Adrenal gland (tissue), 5 donors: Measurements from ENCODE around the gene MILR1.

Source experiments
- POLR2A ChIP-seq, 2 donors: fragments of 450-650 bp; IDR thresholded peaks; one replicate each; pipeline ENCODE4 v1.6.1; 2017; ENCODE audit warnings: antibody characterized with exemption in 2 of 2, mild to moderate bottlenecking in 2 of 2, moderate library complexity in 1 of 2
- TF ChIP-seq, protein P1 (sequence below), 6 experiments: fragments of 450-650 bp in 4 of 6; fragments of 200-600 bp in 2 of 6; sonication (generic) in 1 of 6; IDR thresholded peaks; 1 replicate in 5 of 6; 2 replicates in 1 of 6; pipeline versions ENCODE4 v1.5.1 to v1.8.0; 2016 to 2021; ENCODE audit warnings: antibody characterized with exemption in 6 of 6, mild to moderate bottlenecking in 2 of 6, moderate library complexity in 1 of 6
- donor health status: DM: no; HTN: no; CAD: no.

DNA sequence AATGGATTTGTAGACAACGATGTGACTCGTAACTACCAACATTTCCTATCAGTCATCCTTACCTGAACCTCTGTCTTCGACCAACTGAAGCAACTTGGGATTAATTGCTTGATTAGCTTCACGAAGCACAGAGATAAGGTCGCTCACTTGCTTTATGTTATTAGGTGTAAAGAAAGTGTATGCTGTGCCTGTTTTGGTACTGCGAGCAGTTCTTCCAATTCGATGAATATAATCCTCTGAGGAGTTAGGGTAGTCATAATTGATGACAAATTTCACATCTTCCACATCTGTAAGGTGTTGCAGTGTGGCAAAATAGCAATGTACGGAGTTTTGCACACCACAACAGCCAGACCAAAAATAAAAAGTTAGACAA lies 51.6 kb downstream of the MILR1 start:
- no peak for TF ChIP-seq POLR2A (IDR thresholded peaks at IDR 0.05)
- TF ChIP-seq, protein P1, sequence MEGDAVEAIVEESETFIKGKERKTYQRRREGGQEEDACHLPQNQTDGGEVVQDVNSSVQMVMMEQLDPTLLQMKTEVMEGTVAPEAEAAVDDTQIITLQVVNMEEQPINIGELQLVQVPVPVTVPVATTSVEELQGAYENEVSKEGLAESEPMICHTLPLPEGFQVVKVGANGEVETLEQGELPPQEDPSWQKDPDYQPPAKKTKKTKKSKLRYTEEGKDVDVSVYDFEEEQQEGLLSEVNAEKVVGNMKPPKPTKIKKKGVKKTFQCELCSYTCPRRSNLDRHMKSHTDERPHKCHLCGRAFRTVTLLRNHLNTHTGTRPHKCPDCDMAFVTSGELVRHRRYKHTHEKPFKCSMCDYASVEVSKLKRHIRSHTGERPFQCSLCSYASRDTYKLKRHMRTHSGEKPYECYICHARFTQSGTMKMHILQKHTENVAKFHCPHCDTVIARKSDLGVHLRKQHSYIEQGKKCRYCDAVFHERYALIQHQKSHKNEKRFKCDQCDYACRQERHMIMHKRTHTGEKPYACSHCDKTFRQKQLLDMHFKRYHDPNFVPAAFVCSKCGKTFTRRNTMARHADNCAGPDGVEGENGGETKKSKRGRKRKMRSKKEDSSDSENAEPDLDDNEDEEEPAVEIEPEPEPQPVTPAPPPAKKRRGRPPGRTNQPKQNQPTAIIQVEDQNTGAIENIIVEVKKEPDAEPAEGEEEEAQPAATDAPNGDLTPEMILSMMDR (IDR thresholded peaks at IDR 0.05), result no peak
